HG02884 (cell line): ENCODE data around the gene TBCB.
A peak's percentile ranks its signal among the peaks of the same experiment; 100 is the strongest.
"Not testable (repeated sequence)": the region's sequence is repeated elsewhere in the genome, so short reads cannot be mapped to it uniquely, and the experiment has no call there.

ENCODE experiments used
- ATAC-seq: cut with Tn5 transposase; IDR thresholded peaks from one replicate; pipeline ENCODE4 v1.9.1; 2021; ENCODE audit warnings: mild to moderate bottlenecking, moderate library complexity; ENCODE audit not compliant: unreplicated experiment

TBCB gene, protein sequence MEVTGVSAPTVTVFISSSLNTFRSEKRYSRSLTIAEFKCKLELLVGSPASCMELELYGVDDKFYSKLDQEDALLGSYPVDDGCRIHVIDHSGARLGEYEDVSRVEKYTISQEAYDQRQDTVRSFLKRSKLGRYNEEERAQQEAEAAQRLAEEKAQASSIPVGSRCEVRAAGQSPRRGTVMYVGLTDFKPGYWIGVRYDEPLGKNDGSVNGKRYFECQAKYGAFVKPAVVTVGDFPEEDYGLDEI

DNA sequence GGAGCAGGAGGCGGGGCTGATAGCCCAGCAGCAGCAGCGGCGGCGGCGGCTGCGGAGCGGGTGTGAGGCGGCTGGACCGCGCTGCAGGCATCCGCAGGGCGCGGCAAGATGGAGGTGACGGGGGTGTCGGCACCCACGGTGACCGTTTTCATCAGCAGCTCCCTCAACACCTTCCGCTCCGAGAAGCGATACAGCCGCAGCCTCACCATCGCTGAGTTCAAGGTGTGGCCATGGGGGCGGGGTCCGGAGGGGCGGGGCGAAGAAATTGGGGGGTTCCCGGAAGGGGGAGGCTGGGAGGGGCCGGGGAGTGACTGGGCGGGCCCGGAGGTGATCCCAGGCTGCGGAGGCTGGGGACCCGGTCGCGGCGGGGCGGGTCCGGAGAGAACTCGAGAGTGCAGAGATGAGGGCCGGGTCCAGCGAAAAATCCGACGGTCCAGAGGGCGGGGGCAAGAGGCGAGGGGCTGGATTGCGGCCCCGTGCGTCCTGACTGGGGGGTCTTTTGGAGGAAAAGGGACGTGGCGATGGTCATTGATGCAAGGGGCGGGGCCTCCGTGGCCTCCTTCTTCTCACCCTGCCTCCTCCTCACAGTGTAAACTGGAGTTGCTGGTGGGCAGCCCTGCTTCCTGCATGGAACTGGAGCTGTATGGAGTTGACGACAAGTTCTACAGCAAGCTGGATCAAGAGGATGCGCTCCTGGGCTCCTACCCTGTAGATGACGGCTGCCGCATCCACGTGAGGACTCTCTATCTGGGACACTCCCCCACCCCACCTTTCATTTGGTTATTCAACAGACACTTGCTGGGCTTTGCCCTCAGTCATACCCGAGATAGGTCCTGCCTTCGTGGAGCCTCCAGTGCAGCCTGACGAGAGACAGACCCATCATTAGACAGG, at the start of gene TBCB:
TSS of gene TBCB (plus strand) at position 16 of the 891 bp plus-strand sequence. CDS start at position 109, 93 bp downstream.
- ATAC-seq, result no peak

DNA sequence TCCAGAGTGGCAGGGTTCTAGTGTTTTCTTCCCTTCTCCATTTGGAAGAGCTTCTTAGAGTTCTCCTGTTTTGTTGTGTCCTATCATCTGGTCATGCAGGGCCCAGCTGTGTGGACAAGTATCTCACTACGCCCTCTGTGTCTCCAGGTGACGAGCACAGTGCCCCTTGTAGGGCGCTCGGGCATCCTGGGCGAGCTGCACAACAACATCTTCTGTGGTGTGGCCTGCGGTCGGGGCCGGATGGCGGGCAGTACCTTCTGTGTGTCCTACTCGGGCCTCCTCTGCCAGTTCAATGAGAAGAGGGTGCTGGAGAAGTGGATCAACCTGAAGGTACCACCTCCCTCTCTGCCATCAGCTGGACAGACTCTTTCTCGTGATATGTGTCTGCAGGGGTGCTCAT, 47.6 kb upstream of the TBCB start:
- ATAC-seq, result no peak

DNA sequence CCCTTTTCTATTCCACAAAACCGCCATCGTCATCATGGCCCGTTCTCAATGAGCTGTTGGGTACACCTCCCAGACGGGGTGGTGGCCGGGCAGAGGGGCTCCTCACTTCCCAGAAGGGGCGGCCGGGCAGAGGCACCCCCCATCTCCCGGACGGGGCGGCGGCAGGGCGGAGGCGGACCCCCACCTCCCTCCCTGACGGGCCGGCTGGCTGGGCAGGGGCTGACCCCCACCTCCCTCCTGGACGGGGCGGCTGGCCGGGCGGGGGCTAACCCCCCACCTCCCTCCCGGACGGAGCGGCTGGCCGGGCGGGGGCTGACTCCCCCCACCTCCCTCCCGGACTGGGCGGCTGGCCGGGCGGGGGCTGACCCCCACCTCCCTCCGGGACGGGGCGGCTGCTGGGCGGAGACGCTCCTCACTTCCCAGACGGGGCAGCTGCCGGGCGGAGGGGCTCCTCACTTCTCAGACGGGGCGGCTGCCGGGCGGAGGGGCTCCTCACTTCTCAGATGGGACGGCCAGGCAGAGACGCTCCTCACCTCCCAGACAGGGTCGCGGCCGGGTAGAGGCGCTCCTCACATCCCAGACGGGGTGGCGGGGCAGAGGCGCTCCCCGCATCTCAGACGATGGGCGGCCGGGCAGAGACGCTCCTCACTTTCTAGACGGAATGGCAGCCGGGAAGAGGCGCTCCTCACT, 46.3 kb upstream of the TBCB start:
- ATAC-seq, result not testable (repeated sequence)

DNA sequence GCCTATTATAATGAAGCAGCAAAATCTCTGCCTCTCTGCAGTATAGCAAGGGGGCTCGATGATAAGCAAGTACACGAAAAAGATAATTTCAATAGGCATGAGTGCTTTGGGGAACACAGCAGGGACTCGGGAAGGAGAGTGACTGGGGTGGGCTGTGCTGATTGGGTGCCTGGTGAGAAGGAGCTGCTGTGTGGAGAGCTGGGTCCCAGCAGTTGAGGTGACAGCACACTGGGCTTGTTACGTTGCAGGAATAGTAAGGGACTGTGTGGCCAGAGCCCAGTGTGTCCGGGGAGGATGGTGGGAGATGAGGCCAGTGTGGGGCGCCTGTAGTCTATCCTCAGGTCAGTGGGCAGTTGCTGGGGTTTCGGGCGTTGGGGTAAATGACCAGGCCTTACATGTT, 43.2 kb upstream of the TBCB start:
- ATAC-seq, result no peak

DNA sequence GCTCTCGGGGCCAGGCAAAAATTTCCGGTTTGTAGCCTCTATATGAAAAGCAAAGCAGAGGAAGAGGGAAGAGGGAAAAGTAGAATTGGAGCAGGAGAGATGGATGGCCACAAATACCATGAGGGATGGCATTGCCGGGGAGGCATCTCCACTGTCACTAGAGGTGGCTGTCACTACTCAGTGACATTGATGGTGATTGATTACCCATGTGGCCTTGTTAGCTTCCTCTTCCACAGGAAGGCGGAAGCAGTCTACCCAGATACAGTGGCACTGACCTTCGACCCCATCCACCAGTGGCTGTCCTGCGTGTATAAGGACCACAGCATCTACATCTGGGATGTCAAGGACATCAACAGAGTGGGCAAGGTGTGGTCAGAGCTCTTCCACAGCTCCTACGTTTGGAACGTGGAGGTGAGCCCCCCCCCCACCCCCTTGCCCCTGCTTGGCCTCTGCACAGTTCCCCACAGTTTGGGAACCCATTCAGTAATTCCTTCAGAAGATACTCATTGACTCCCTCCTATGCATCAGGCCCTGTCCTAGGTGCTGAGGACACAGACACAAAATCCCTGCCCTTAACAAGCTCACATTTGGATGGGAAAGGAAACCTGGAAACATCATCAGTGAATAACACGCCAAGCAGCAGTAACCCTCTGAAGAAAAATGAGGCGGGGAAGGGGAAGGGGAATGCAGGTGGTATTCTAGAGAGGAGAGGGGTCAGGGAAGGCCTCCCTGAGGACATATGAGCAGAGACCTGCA, 42.0 kb upstream of the TBCB start:
- ATAC-seq, result no peak

DNA sequence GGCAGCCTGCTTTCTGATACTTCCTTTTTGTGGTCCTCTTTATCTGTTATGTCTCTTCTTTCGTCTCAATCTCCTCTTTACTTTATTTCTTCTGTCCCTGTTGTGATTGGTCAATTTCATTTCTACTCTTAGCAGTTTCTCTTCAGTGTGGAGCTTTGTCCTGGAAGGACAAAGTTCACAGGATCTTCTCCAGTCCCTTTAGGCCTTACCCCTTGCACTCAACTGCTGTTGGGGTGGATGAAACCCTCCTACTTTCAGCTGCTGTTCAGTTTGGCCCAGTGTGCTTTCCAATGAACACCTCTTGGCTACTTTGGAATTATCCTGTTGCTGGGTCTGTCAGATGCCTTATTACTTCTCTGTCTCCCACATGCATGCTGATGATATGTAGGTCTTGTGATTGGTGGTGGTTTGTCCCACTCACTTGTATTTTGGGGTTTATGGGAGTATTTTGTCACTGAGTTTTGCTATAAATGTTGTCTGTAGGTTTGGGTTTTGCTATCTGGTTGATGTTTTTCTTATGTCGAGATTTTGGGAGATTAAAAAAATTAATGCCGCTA, 35.8 kb upstream of the TBCB start:
- no peak for ATAC-seq

DNA sequence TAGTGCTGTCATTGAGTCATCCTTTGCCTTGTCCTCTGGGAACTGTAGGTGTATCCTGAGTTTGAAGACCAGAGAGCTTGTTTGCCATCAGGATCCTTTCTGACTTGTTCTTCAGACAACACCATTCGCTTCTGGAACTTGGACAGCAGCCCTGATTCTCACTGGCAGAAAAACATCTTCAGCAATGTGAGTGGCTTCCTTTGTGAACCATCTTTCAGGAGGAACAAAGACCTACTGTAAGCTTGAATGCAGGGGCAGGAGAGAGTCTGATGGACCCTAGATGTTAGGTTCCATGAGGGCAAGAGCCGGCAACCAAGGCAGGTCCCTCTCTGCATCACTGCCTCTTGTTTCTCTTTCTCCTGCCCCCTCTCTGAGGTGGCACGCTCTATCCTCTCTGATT, 33.9 kb upstream of the TBCB start:
- ATAC-seq, result no peak

DNA sequence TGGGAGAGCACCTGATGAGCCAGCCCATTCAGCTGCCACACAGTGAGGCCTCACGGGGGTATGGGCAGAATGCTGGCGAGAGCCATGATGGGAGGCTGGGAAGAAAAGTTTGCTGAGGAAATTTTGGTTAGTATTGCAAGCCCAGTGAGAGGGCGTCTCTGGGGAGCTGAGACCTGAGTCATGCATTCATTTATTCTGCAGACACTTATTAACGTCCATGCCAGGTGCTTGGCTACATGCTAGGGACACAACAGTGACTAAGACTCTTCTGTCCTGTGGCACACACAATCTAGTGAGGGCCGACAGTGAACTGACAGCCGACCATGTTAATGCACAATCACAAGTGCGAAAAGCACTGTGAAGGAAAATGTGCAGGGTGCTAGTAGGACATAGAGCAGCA, 33.4 kb upstream of the TBCB start:
- no peak for ATAC-seq

DNA sequence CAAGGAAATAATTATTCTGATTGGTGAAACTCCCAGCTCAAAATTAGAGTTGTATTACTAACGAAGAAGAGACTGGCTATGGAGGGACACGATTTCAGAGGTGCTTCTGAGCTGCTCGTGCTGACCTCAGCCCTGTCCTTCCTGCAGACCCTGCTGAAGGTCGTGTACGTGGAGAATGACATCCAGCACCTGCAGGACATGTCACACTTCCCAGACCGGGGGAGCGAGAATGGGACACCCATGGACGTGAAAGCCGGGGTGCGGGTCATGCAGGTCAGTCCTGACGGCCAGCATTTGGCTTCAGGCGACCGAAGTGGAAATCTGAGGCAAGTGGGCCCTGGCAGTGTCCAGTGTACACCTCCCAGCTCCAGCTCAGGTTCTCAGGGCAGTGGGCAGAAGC, 32.4 kb upstream of the TBCB start:
- ATAC-seq, result no peak

DNA sequence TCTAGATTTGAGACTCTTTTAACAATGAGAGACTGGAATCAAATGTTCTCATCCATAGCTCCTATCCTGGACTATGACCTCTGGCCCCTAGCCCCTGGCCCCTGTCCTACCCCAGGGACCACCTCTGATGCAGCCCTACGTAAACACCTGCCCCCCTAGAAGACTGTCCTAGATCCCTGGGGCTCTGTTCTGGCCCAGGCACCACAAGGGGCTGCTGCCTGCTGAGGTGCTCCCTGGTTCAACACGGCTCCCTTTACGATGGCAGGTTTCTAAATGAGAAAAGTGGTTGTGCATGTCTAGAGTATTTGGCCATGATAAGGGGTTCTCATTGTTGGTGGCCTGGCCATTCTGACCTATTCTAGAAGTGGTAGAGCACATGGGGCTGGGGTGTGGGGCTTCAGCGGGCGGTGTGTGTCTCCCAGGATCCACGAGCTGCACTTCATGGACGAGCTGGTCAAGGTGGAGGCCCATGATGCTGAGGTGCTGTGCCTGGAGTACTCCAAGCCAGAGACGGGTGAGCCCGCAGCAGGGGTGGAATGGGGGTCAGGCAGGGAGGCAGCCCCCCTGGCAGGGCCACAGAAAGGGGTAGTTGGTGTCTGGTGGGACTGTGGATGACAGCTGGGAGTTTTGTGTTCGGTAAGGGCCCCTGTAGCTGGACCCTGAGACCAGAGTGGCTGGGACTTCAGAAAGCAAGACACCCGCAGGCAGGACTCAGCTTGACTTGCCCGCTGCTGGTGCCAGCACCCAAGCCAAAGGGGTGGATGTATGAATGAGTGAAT, 30.8 kb upstream of the TBCB start:
- no peak for ATAC-seq

DNA sequence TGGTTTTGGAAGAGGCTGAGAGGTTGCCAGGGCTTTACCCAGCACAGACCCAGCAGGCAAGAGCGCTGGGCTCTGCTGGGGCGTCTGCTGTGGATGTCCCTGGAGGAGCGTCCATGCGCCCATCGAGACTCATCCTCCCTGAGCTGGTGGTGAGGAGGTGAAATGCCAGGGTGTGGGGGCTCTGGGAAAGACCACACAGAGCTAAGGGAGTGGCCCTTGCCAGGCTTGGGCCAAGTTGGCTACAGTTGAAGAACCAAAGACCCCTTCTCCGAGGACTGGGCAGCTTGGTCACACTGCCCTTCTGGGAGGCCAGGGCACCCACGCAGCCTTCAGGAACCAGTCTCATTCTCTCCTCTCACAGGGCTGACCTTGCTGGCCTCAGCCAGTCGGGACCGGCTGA, 28.9 kb upstream of the TBCB start:
- ATAC-seq, result no peak

DNA sequence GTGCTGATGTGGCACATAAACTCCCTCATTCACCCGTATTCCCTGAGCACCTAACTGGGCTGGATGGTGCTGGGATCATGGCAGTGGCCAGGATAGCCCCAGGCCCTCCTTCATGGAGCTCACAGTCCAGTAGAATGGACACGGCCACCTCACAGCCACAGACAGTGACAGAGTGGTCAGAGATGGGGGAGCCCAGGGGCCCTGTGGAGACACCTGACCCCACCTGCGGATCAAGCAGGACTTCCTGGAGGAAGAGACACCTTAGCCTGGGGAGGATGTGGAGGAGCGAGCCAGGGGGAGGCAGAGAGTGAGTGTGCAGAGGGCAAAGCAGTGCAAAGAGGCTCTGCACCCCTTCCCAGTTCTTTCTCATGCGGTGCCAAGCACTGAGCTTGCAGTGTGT, 25.4 kb upstream of the TBCB start:
- ATAC-seq, result no peak

DNA sequence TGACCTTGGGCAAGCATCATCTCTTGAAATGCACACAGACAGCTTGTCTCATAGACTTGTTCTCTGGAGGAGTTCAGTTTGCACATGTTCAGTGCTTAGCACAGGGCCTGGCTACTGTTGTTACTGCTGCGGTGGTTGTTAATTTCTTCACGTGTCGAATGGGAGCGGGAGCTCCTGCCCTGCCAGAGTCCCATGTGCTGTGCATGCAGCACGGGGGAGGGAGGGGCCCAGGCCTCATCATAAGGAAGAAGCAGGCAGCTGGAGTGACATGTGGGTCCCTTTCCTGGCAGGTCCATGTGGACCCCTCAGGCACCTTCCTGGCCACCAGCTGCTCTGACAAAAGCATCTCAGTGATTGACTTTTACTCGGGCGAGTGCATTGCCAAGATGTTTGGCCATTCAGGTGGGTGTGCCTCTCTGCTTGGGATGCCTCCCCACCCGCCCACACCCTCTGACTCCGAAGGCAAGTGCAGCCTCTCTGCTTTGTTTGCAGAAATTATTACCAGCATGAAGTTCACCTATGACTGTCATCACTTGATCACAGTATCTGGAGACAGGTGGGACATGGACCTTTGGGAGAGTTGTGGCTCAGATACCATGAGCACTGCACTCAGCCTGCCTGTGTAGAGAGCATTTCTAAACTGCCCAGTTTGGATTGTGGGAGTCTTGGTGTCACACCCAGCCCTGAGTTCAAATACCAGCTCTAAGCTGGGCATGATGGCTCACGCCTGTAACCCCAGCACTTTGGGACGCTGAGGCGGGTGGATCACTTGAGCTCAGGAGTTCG, 24.2 kb upstream of the TBCB start:
- no peak for ATAC-seq

DNA sequence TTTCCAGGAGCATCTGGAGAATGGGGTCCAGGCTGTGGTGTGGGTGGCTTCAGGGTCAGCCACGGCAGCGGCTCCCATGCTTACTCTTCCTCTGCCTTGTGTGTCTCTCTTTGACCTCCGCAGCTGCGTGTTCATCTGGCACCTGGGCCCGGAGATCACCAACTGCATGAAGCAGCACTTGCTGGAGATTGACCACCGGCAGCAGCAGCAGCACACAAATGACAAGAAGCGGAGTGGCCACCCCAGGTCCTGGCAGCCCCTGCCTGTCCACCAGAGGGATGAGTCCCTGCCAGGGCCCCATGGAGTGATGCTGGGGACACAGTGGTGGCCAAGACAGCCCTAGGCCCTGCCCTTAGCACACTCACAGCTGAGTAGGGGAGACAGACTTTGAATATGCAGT, 22.7 kb upstream of the TBCB start:
- no peak for ATAC-seq

DNA sequence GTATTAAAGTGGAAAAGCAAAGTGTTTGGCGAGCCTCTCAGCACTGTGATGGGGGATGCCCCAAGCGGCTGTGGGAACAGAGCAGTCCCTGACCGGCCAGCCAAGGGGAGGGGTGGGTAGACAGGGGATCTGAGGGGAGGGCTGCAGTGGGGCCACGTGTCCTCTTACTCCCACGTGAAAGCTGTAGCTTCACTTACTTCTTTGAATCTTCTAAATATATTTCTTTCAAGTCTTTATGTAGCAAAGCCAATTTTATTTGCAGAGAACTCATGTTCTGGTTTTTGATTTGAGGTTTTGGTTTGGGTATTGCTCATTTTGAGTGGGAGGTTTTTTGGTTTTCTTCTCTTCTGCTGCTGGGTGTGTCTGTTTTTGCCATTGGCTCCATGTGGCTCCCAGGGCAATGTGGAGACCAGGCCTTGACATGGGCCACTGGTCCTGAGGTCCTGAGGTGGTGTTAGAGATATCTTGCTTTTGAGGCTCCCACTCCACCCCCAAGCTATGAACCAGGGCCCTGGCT, 22.1 kb upstream of the TBCB start:
- ATAC-seq, result peak; percentile 55

DNA sequence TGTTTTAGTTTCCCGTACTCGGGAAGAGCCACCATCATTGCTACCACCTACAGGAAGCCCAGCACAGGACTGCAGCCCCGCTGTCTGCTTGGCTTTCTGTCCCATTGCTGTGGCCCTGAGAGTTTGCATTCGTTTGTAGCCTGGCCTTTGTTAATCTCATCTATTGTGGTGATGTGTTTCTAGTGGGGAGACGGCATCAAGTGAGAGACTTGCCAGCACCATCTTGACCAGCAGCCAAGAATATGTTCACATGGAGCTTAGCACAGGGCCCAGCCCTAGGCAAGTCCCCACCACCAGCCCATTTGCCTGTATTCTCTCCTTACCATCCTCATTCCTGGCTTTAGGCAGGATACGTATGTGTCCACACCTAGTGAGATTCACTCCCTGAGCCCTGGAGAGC, 21.6 kb upstream of the TBCB start:
- ATAC-seq, result no peak

DNA sequence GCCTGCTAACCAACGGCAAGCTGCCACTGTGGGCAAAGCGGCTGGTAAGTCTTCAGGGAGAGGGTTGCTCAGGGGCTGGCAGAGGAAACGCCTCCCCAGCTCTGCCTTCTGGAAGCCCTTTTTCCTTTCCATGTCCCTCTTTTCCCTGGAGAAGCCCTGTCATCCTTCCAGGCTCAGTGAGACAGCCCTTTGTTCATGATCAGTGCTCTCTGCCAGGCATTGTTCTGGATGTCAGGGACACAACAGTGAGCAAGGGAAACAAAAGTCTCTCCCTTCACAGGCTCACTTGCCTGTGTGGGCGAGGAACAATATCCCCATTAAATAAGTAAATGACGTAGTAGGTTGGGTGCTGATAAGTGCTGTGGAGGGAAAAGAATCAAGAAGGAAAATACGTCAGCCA, 18.2 kb upstream of the TBCB start:
- ATAC-seq, result no peak

DNA sequence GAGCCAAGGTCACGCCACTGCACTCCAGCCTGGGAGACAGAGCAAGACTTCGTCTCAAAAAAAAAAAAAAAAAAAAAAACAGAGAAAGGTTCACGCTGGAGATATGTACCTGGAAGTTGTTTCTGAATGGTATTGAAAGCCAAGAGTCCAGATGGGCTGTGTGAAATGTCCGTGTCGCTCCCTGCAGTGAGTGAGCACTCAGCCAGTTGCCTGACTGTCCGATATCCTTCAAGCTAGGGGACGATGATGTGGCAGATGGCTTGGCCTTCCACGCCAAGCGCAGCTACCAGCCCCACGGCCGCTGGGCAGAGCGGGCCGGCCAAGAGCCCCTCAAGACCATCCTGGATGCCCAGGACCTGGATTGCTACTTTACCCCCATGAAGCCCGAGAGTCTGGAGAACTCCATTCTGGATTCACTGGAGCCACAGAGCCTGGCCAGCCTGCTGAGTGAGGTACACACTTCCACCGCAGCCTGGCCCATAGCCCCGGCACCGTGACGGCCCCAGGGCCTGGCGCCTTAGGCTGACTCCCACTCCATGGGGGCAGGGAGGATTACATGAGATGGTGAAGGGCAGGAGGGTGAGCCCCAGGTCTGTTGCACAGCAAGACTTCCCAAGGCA, 16.0 kb upstream of the TBCB start:
- no peak for ATAC-seq

DNA sequence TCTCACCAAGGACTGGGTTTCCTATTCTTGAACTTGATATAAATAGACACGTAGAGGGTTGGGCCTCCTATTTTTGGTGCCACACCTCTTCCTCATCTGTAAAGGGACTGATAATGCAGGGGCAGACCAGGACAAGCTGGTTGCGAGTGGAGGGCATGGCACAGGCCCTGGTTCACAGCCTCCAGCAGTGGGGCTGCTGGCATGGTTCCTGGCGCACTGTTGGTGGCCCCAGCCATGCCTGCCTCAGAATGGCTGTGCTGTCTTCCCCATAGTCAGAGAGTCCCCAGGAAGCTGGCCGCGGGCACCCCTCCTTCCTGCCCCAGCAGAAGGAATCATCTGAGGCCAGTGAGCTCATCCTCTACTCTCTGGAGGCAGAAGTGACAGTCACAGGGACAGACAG, 14.8 kb upstream of the TBCB start:
- no peak for ATAC-seq
